ENCODE results near the gene NEU4.

- TF ChIP-seq CTCF (IDR thresholded peaks at IDR 0.05) (no peak), POLR2A (IDR thresholded peaks at IDR 0.05) (no peak)
Observed at GRCh38 chr2:241788135-241788534, 20.9 kb upstream of the NEU4 start.

Data from thyroid gland (tissue), 4 donors.